Measurements from ENCODE around the gene PDCD11. TPM values are rescaled to one million over a fixed set of nuclear protein-coding genes. Genes with fewer than 3 reads are reported as not detected.

PDCD11 gene
- total and polyA plus RNA-seq, 2 of the 8 experiments (the other 6 are each of a cell fraction or from before 2014, with no cell fraction given): 18.1 to 79.1 TPM

DNA sequence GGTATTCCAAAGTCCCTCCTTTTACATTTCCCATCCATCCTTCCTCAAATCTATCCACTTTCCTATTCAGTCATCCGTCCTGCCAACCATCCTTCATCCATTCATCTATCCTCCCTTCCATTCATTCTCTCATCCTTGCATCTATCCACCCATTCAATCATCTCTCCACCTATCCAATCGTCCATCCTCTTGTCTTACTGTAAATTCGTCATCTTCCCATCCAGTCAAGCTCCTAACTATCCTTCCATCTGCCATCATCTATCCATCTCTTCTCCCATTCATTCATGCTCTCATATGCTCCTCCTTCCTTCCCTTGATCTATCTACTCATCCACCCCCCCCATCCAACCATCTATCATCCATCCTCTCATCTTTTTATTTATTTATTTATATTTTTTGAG, 77.7 kb downstream of the PDCD11 start:
- Histone ChIP-seq H3K79me1 (ENCODE audit: low read depth, low read length) (no peaks in the 10 kb centered on the region), H3K23ac (ENCODE audit: insufficient read length) (no peak overlapping the region), H3K79me2 (ENCODE audit: control insufficient read depth in 1 of 2, insufficient read depth in 2 of 2, low read length in 2 of 2) (no peaks in the 10 kb centered on the region), H4K5ac (ENCODE audit: insufficient read length, low read depth, low read length) (no peak overlapping the region), H2BK20ac (ENCODE audit: low read length) (no peak overlapping the region), H3K4ac (replicated peaks; ENCODE audit: insufficient read length, low read depth, low read length) (no peak overlapping the region), H4K20me1 (replicated peaks in 1 of 2; ENCODE audit: control insufficient read depth in 1 of 2, insufficient read depth in 2 of 2, low read length in 2 of 2) (no peaks in the 10 kb centered on the region), H3K56ac (replicated peaks; ENCODE audit: insufficient read length, low read depth, low read length) (peak overlapping the region; percentile 62), H2BK120ac (replicated peaks; ENCODE audit: low read depth, low read length) (no peak overlapping the region), H2AK5ac (ENCODE audit: low read depth, low read length) (no peak overlapping the region), H3K27me3 (replicated peaks in 1 of 4; ENCODE audit: control insufficient read depth in 3 of 4, extremely low read depth in 1 of 4, insufficient read depth in 3 of 4, low read length in 3 of 4) (no peaks in the 10 kb centered on the region; a peak in 2 of 7 replicates), H4K91ac (replicated peaks; ENCODE audit: insufficient read length, low read length) (no peak overlapping the region), H3K4me1 (replicated peaks in 1 of 4; ENCODE audit: control insufficient read depth in 3 of 4, insufficient read depth in 4 of 4, low read length in 3 of 4) (peaks cover 0 to 16% (median 11%) of the 10 kb centered on the region in 4 experiments; a peak in 6 of 7 replicates), H3K4me3 (ENCODE audit: extremely low read depth in 1 of 4, insufficient read depth in 2 of 4, low read depth in 3 of 4, low read length in 4 of 4) (no peak overlapping the region), H3K9ac (replicated peaks in 1 of 4; ENCODE audit: extremely low read depth in 1 of 4, low read depth in 3 of 4, low read length in 3 of 4) (no peak overlapping the region), H2BK5ac (ENCODE audit: low read depth, low read length) (no peak overlapping the region), H2BK12ac (ENCODE audit: low read depth, low read length) (no peak overlapping the region), H3K4me2 (ENCODE audit: insufficient read depth in 1 of 2, low read depth in 2 of 2, low read length in 2 of 2) (no peak overlapping the region), H3K9me3 (ENCODE audit: insufficient read depth in 2 of 2, low read depth in 1 of 2, low read length in 1 of 2) (no peaks in the 10 kb centered on the region), H3K23me2 (ENCODE audit: low read depth, low read length) (peaks cover 4% of the 10 kb centered on the region; the same call in 1 of the 2 replicates), H3K36me3 (ENCODE audit: control insufficient read depth in 2 of 4, insufficient read depth in 4 of 4, low read length in 3 of 4) (no peaks in the 10 kb centered on the region), H3K18ac (ENCODE audit: extremely low read depth, low read length) (no peak overlapping the region), H2AFZ (ENCODE audit: low read length) (no peak overlapping the region), H4K8ac (ENCODE audit: extremely low read depth, insufficient read depth, low read length) (no peak overlapping the region), H3K27ac (ENCODE audit: low read depth, low read length) (no peak overlapping the region), H2BK15ac (ENCODE audit: low read length) (no peak overlapping the region), H3K14ac (ENCODE audit: insufficient read length) (no peak overlapping the region)
- WGBS, 2 experiments (ENCODE audit: extremely low coverage in 1 of 2, insufficient coverage in 1 of 2, insufficient read length in 1 of 2, insufficient replicate concordance in 2 of 2, low coverage in 1 of 2, low lambda C conversion rate in 2 of 2, missing lambda C conversion rate in 1 of 2): 76 to 100% methylated on average over 3 of the region's 3 CpGs
- ChIA-PET CTCF (ENCODE audit: partially characterized antibody) (interaction anchor here (2.5 to 9.0 kb wide), 7 partner anchors 12 to 90 kb away, joined by 6 to 71 read pairs (median 30); partner anchors contain the start of genes CALHM1 and NEURL1), POLR2A (ENCODE audit: partially characterized antibody) (interaction anchor here (0.6 to 1.8 kb wide), 2 partner anchors 22 to 62 kb away, joined by 4 read pairs; partner anchors contain the start of gene CALHM2)
- DNase-seq (ENCODE audit: low read depth in 1 of 2, low spot score in 2 of 2) (no peak), FAIRE-seq (no peak)
